ENCODE data around the gene STIL.
A peak's percentile ranks its signal among the peaks of the same experiment; 100 is the strongest.

STIL gene

DNA sequence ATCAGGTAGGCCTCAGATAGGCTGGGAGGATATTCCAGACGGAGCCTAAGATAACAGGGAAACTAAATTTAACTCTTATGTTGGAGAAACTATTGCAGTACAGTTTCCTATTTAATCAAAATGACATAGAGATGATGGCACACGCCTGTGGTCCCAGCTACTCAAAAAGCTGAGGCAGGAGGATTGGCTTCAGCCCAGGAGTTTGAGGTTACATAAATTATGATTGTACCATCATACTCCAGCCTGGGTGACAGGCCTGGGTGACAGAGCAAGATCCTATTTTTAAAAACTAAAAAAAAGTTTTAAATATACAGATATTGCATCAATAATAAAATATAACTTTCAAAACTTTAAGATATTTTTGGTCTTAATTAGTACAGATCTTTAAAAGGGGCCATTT lies 56.7 kb downstream of the STIL start:
- Histone ChIP-seq H3K36me3 (ENCODE audit: control insufficient read depth in 4 of 4, insufficient read depth in 4 of 4, low read length in 3 of 4) (peaks cover 0 to 29% (median 3%) of the 10 kb centered on the region in 4 experiments), H3K9me3 (ENCODE audit: control extremely low read depth in 1 of 5, control insufficient read depth in 4 of 5, insufficient read depth in 2 of 5, low read depth in 1 of 5, low read length in 4 of 5) (no peaks in the 10 kb centered on the region), H3K4me1 (ENCODE audit: control extremely low read depth in 1 of 4, control insufficient read depth in 4 of 4, insufficient read depth in 4 of 4, low read length in 3 of 4) (peaks cover 0 to 19% (median 2%) of the 10 kb centered on the region in 4 experiments), H3K4me3 (ENCODE audit: control insufficient read depth in 1 of 7, extremely low read depth in 1 of 7, insufficient read depth in 4 of 7, low read depth in 2 of 7, low read length in 6 of 7) (no peak overlapping the region), H3K27me3 (replicated peaks in 2 of 5; ENCODE audit: control insufficient read depth in 4 of 5, insufficient read depth in 5 of 5, low read length in 4 of 5) (no peaks in the 10 kb centered on the region), H3K27ac (ENCODE audit: insufficient read depth in 1 of 2, low read depth in 1 of 2, low read length in 2 of 2, poor library complexity in 1 of 2, severe bottlenecking in 2 of 2) (peak overlapping the region in 1 of 2 experiments; percentile 27)
- POLR2A ChIA-PET: interaction anchor here (0.9 kb wide), 1 partner anchor 18 kb away, joined by 3 read pairs; no protein-coding TSS in a partner anchor
- DNase-seq: peak; percentile 52 to 85 (median 84)
- no CpG with 5 or more reads among the region's 2 CpGs for WGBS (ENCODE audit: insufficient coverage)
- CTCF ChIA-PET: interaction anchor here (0.8 to 11.4 kb wide), 11 partner anchors 11 to 78 kb away, joined by 3 to 259 read pairs (median 4); partner anchors contain the start of genes CMPK1 and PDZK1IP1

DNA sequence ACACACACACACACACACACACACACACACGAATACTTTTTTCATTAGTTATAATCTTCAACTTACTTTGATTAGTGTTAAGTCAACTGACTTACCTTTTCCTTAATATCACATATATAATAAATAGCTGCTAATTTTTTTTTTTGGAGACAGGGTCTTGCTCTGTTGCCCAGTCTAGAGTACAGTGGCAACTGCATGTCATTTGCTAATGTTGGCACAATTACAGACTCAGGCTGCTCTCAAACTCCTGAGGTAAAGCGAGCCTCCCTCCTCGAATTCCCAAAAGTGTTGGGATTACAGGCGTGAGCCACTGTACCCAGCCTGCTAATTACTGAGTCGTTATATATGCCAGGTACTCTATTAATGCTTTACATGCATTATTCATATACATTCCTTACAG lies 61.2 kb downstream of the STIL start:
- WGBS (ENCODE audit: insufficient coverage): 100% methylated on average over 2 of the region's 5 CpGs
- H3K4me1 ChIP-seq (ENCODE audit: control extremely low read depth in 1 of 4, control insufficient read depth in 4 of 4, insufficient read depth in 4 of 4, low read length in 3 of 4): peaks cover 0 to 16% (median 2%) of the 10 kb centered on the region in 4 experiments
- no peaks in the 10 kb centered on the region for H3K27me3 ChIP-seq (replicated peaks in 2 of 5; ENCODE audit: control insufficient read depth in 4 of 5, insufficient read depth in 5 of 5, low read length in 4 of 5)
- CTCF ChIA-PET: interaction anchor here (0.6 to 2.1 kb wide), 5 partner anchors 10 to 276 kb away, joined by 3 to 16 read pairs (median 3); no protein-coding TSS in a partner anchor
- no peak overlapping the region for H3K4me3 ChIP-seq (ENCODE audit: control insufficient read depth in 1 of 7, extremely low read depth in 1 of 7, insufficient read depth in 4 of 7, low read depth in 2 of 7, low read length in 6 of 7)
- no peak overlapping the region for H3K27ac ChIP-seq (ENCODE audit: insufficient read depth in 1 of 2, low read depth in 1 of 2, low read length in 2 of 2, poor library complexity in 1 of 2, severe bottlenecking in 2 of 2)
- POLR2A ChIA-PET: interaction anchor here (0.6 to 0.7 kb wide), 2 partner anchors 18 to 46 kb away, joined by 3 read pairs; no protein-coding TSS in a partner anchor
- no peaks in the 10 kb centered on the region for H3K9me3 ChIP-seq (ENCODE audit: control extremely low read depth in 1 of 5, control insufficient read depth in 4 of 5, insufficient read depth in 2 of 5, low read depth in 1 of 5, low read length in 4 of 5)
- peaks cover 0 to 19% (median 7%) of the 10 kb centered on the region in 4 experiments for H3K36me3 ChIP-seq (ENCODE audit: control insufficient read depth in 4 of 4, insufficient read depth in 4 of 4, low read length in 3 of 4)
- no peak for DNase-seq

DNA sequence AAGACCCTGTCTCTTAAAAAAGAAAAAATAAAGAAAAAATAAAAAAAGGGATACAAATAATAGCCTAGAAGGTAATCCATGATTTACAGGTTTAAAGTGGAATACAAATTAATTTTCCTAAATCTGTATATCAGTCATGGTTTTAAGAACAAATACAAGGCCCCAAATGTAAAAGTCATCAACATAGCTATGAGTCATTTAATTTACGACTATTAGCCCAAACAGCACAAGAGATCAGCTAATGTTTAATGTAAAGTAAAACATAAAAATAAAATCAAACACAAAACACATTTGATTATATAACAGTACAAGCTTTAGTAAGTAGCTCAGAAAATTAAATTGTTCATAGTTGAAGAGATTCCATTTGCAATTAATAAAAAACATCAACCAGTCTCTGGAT lies 61.6 kb downstream of the STIL start:
- ChIA-PET CTCF (interaction anchor here (0.6 to 2.1 kb wide), 5 partner anchors 10 to 276 kb away, joined by 3 to 16 read pairs (median 3); no protein-coding TSS in a partner anchor), POLR2A (interaction anchor here (0.6 to 0.7 kb wide), 2 partner anchors 17 to 46 kb away, joined by 3 read pairs; no protein-coding TSS in a partner anchor)
- Histone ChIP-seq H3K4me1 (ENCODE audit: control extremely low read depth in 1 of 4, control insufficient read depth in 4 of 4, insufficient read depth in 4 of 4, low read length in 3 of 4) (peaks cover 0 to 13% (median 2%) of the 10 kb centered on the region in 4 experiments), H3K27me3 (replicated peaks in 2 of 5; ENCODE audit: control insufficient read depth in 4 of 5, insufficient read depth in 5 of 5, low read length in 4 of 5) (no peaks in the 10 kb centered on the region), H3K9me3 (ENCODE audit: control extremely low read depth in 1 of 5, control insufficient read depth in 4 of 5, insufficient read depth in 2 of 5, low read depth in 1 of 5, low read length in 4 of 5) (no peaks in the 10 kb centered on the region), H3K4me3 (ENCODE audit: control insufficient read depth in 1 of 7, extremely low read depth in 1 of 7, insufficient read depth in 4 of 7, low read depth in 2 of 7, low read length in 6 of 7) (no peak overlapping the region), H3K27ac (ENCODE audit: insufficient read depth in 1 of 2, low read depth in 1 of 2, low read length in 2 of 2, poor library complexity in 1 of 2, severe bottlenecking in 2 of 2) (no peak overlapping the region), H3K36me3 (ENCODE audit: control insufficient read depth in 4 of 4, insufficient read depth in 4 of 4, low read length in 3 of 4) (peaks cover 0 to 19% (median 7%) of the 10 kb centered on the region in 4 experiments)
- no CpG with 5 or more reads among the region's 1 CpG for WGBS (ENCODE audit: insufficient coverage)
- DNase-seq: peak in 1 of 3 donors; percentile 36

DNA sequence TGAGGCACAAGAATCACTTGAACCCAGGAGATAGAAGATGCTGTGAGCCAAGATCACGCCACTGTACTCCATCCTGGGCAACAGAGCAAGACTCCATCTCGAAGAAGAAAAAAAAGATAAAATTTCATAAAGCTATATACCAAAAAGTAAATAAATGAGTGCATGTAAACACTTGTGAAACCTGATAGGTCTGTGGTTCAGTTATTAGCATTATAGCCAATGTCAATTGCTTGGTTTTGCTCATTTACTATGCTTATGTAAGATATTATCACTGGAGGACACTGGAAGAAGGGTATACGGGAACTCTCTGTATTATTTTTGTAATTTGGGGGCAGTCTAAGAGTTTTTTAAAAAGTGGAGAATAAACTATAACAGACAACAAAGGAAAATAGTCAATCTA lies 64.2 kb downstream of the STIL start:
- CTCF ChIA-PET: interaction anchor here (1.0 to 1.4 kb wide), 2 partner anchors 14 to 71 kb away, joined by 3 to 4 read pairs; no protein-coding TSS in a partner anchor
- H3K4me3 ChIP-seq (ENCODE audit: control insufficient read depth in 1 of 7, extremely low read depth in 1 of 7, insufficient read depth in 4 of 7, low read depth in 2 of 7, low read length in 6 of 7): no peak overlapping the region
- no peak for DNase-seq
- no peaks in the 10 kb centered on the region for H3K27me3 ChIP-seq (replicated peaks in 2 of 5; ENCODE audit: control insufficient read depth in 4 of 5, insufficient read depth in 5 of 5, low read length in 4 of 5)
- no peaks in the 10 kb centered on the region for H3K4me1 ChIP-seq (ENCODE audit: control extremely low read depth in 1 of 4, control insufficient read depth in 4 of 4, insufficient read depth in 4 of 4, low read length in 3 of 4)
- H3K27ac ChIP-seq (ENCODE audit: insufficient read depth in 1 of 2, low read depth in 1 of 2, low read length in 2 of 2, poor library complexity in 1 of 2, severe bottlenecking in 2 of 2): no peak overlapping the region
- WGBS (ENCODE audit: insufficient coverage): 100% methylated on average over 1 of the region's 3 CpGs
- H3K9me3 ChIP-seq (ENCODE audit: control extremely low read depth in 1 of 5, control insufficient read depth in 4 of 5, insufficient read depth in 2 of 5, low read depth in 1 of 5, low read length in 4 of 5): no peaks in the 10 kb centered on the region
- POLR2A ChIA-PET: no interaction called here
- peaks cover 0 to 10% (median 5%) of the 10 kb centered on the region in 4 experiments for H3K36me3 ChIP-seq (ENCODE audit: control insufficient read depth in 4 of 4, insufficient read depth in 4 of 4, low read length in 3 of 4)

DNA sequence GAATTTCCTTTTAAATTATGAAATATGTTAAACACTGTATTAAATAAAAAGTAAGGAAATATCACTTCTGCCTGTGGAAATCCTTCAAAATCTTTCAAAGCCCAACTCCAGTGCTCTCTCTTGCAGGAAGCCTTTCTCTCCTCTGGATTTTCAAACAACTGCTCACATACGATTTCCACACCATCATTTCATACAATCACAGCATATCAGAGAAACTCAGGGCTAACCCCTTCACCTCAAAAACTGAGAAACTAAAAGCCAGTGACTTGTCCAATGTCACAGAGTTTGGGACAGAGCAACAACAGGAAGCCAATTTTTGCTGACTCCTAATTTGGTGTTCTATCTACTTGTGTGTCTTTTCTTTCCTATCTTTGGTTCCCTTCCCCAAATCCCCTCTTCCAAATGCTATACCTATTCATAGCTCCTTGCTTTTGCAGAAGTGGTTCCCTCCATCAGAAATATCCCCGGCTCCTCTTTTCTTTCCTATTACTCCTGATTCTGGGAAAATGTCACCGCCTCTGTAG lies 69.5 kb downstream of the STIL start:
- DNase-seq: no peak
- Histone ChIP-seq H3K4me1 (ENCODE audit: control extremely low read depth in 1 of 4, control insufficient read depth in 4 of 4, insufficient read depth in 4 of 4, low read length in 3 of 4) (peaks cover 0 to 19% (median 14%) of the 10 kb centered on the region in 4 experiments), H3K36me3 (ENCODE audit: control insufficient read depth in 4 of 4, insufficient read depth in 4 of 4, low read length in 3 of 4) (no peaks in the 10 kb centered on the region), H3K27me3 (replicated peaks in 2 of 5; ENCODE audit: control insufficient read depth in 4 of 5, insufficient read depth in 5 of 5, low read length in 4 of 5) (no peaks in the 10 kb centered on the region), H3K4me3 (ENCODE audit: control insufficient read depth in 1 of 7, extremely low read depth in 1 of 7, insufficient read depth in 4 of 7, low read depth in 2 of 7, low read length in 6 of 7) (no peak overlapping the region), H3K27ac (ENCODE audit: insufficient read depth in 1 of 2, low read depth in 1 of 2, low read length in 2 of 2, poor library complexity in 1 of 2, severe bottlenecking in 2 of 2) (no peak overlapping the region), H3K9me3 (ENCODE audit: control extremely low read depth in 1 of 5, control insufficient read depth in 4 of 5, insufficient read depth in 2 of 5, low read depth in 1 of 5, low read length in 4 of 5) (no peaks in the 10 kb centered on the region)
- ChIA-PET CTCF (interaction anchor here (1.1 to 2.8 kb wide), 5 partner anchors 9 to 52 kb away, joined by 6 to 10 read pairs (median 7); no protein-coding TSS in a partner anchor), POLR2A (no interaction called here)
- 40% methylated on average over 1 of the region's 3 CpGs for WGBS (ENCODE audit: insufficient coverage)

DNA sequence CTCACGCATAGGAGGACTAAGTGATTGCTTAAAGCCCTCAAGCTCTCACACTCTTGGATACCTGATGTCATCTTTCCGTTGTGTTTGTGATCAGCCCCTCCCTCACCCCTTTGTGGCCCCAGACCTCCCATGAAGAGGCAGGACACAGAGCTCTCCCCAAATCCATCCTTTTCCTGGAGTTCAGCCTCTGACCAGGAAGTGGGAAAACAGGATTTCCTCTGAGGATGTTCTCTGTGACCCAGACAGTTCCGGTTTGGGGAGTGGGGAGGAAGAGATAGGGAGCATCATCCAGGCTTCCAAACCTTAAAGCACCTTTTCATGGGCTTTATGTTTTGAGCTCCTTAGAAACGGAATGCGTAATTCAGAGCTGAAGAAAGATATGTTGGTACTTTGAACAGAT lies 70.0 kb downstream of the STIL start:
- Histone ChIP-seq H3K4me3 (ENCODE audit: control insufficient read depth in 1 of 7, extremely low read depth in 1 of 7, insufficient read depth in 4 of 7, low read depth in 2 of 7, low read length in 6 of 7) (no peak overlapping the region), H3K36me3 (ENCODE audit: control insufficient read depth in 4 of 4, insufficient read depth in 4 of 4, low read length in 3 of 4) (no peaks in the 10 kb centered on the region), H3K9me3 (ENCODE audit: control extremely low read depth in 1 of 5, control insufficient read depth in 4 of 5, insufficient read depth in 2 of 5, low read depth in 1 of 5, low read length in 4 of 5) (no peaks in the 10 kb centered on the region), H3K4me1 (ENCODE audit: control extremely low read depth in 1 of 4, control insufficient read depth in 4 of 4, insufficient read depth in 4 of 4, low read length in 3 of 4) (peaks cover 0 to 24% (median 18%) of the 10 kb centered on the region in 4 experiments), H3K27ac (ENCODE audit: insufficient read depth in 1 of 2, low read depth in 1 of 2, low read length in 2 of 2, poor library complexity in 1 of 2, severe bottlenecking in 2 of 2) (no peak overlapping the region), H3K27me3 (replicated peaks in 2 of 5; ENCODE audit: control insufficient read depth in 4 of 5, insufficient read depth in 5 of 5, low read length in 4 of 5) (no peaks in the 10 kb centered on the region)
- CTCF ChIA-PET: interaction anchor here (1.1 to 2.8 kb wide), 5 partner anchors 9 to 51 kb away, joined by 6 to 10 read pairs (median 7); no protein-coding TSS in a partner anchor
- DNase-seq: no peak
- 60% methylated on average over 3 of the region's 5 CpGs for WGBS (ENCODE audit: insufficient coverage)
- POLR2A ChIA-PET: no interaction called here

Measured in common myeloid progenitor, CD34-positive (primary cell).